Measurements from ENCODE around the gene PHF21B.
A peak's percentile ranks its signal among the peaks of the same experiment; 100 is the strongest.

Gene PHF21B

DNA sequence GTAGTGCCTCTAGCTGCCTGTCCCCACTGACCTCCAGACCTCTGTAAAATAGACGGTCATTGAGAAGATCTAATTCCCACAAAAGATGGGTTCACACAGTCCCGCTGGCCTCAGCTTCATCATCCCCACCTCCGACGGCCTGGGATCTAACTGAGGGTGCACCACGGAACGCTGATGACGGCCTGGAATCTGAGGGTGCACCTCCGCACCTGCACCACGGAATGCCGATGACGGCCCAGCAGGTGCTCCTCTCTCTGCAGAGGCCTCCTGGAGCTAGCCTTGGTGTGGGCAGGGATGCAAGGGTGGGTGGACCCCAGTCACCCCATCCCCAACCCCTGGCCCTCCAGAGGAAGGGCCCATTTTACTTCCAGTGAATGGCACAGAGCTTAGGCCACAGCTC lies 77.3 kb downstream of the PHF21B start (continued):
- TF ChIP-seq, protein P1, sequence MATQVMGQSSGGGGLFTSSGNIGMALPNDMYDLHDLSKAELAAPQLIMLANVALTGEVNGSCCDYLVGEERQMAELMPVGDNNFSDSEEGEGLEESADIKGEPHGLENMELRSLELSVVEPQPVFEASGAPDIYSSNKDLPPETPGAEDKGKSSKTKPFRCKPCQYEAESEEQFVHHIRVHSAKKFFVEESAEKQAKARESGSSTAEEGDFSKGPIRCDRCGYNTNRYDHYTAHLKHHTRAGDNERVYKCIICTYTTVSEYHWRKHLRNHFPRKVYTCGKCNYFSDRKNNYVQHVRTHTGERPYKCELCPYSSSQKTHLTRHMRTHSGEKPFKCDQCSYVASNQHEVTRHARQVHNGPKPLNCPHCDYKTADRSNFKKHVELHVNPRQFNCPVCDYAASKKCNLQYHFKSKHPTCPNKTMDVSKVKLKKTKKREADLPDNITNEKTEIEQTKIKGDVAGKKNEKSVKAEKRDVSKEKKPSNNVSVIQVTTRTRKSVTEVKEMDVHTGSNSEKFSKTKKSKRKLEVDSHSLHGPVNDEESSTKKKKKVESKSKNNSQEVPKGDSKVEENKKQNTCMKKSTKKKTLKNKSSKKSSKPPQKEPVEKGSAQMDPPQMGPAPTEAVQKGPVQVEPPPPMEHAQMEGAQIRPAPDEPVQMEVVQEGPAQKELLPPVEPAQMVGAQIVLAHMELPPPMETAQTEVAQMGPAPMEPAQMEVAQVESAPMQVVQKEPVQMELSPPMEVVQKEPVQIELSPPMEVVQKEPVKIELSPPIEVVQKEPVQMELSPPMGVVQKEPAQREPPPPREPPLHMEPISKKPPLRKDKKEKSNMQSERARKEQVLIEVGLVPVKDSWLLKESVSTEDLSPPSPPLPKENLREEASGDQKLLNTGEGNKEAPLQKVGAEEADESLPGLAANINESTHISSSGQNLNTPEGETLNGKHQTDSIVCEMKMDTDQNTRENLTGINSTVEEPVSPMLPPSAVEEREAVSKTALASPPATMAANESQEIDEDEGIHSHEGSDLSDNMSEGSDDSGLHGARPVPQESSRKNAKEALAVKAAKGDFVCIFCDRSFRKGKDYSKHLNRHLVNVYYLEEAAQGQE (tag by site-specific recombination; IDR thresholded peaks at IDR 0.05) = no peak

DNA sequence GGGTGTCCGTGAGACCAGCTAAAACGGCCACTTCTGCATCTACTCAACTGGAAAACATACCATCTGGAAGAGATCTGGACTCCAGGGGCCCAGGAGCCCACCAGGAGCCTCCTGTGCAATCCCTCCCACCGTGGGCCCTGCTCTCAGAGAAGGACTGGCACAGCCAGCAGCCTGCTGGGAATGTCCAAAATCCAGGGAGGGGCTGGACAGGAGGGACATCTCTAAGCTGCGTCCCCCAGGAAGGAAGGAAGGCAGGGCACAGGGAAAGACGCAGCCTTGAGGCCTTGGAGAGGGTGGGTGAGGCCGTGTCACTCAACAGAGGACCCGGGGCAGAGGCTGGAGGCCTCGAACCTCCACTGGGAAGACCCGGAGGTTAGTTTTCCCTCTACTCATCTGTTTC lies 78.0 kb downstream of the PHF21B start:
- no peaks in the 10 kb centered on the region for H3K4me1 ChIP-seq (ENCODE audit: control insufficient read depth, insufficient read depth, low read length)
- CTCF ChIA-PET = no interaction called here

DNA sequence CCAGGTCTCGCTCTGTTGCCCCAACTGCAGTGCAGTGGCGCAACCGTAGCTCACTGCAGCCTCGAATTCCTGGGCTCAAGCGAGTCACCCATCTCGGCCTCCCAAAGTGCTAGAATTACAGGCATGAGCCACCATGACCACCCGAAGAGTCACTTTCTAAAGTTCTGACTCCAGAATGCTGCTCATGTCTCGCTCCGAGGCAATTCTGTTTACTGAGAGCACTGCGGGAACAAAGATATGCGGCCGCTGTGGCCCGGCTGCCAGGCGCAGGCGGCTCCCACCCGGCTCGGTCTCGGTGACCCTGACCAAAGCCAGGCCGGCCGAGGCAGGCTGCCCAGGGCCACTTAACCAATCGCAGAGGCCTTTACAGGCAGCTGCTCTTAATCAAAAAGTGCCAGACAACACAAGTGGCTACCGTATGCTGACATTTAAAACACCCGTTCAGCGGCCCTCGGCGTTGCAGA lies 78.7 kb downstream of the PHF21B start:
- TF ChIP-seq SP7 (tag by site-specific recombination; IDR thresholded peaks at IDR 0.05) (no peak), ZNF211 (tag by site-specific recombination; IDR thresholded peaks at IDR 0.05; ENCODE audit: low read depth) (no peak), ZNF266 (tag by site-specific recombination; IDR thresholded peaks at IDR 0.05; ENCODE audit: low read depth) (no peak), ZSCAN23 (tag by site-specific recombination; IDR thresholded peaks at IDR 0.05) (no peak)
- TF ChIP-seq, protein P2, sequence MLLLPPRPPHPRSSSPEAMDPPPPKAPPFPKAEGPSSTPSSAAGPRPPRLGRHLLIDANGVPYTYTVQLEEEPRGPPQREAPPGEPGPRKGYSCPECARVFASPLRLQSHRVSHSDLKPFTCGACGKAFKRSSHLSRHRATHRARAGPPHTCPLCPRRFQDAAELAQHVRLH (tag by site-specific recombination; IDR thresholded peaks at IDR 0.05) = no peak
- Histone ChIP-seq H3K4me3 (ENCODE audit: low read depth, low read length) (no peak overlapping the region), H3K27ac (ENCODE audit: extremely low read depth, low read depth, low read length) (no peak overlapping the region), H3K9me3 (ENCODE audit: control insufficient read depth, insufficient read depth, low read depth, low read length) (no peaks in the 10 kb centered on the region), H3K4me1 (ENCODE audit: control insufficient read depth, insufficient read depth, low read length) (no peaks in the 10 kb centered on the region), H3K36me3 (ENCODE audit: control insufficient read depth in 2 of 2, insufficient read depth in 1 of 2, low read length in 2 of 2) (no peaks in the 10 kb centered on the region)
- POLR2A ChIA-PET = no interaction called here
- CTCF ChIA-PET = interaction anchor here (0.9 kb wide), 1 partner anchor 164 kb away, joined by 3 read pairs; no protein-coding TSS in a partner anchor

More for the DNA sequence above, 78.0 kb downstream of the PHF21B start:
- H3K4me3 ChIP-seq (ENCODE audit: low read depth, low read length) = no peak overlapping the region
- POLR2A ChIA-PET = no interaction called here
- no peak for TF ChIP-seq ZNF112 (tag by site-specific recombination; IDR thresholded peaks at IDR 0.05)
- no peak for TF ChIP-seq ZNF514 (tag by site-specific recombination; IDR thresholded peaks at IDR 0.05)
- no peak for TF ChIP-seq ZNF561 (tag by site-specific recombination; IDR thresholded peaks at IDR 0.05; ENCODE audit: borderline replicate concordance)
- peak; percentile 30 for TF ChIP-seq ZIC2 (tag by site-specific recombination; IDR thresholded peaks at IDR 0.05)
- TF ChIP-seq ZNF311 (tag by site-specific recombination; IDR thresholded peaks at IDR 0.05; ENCODE audit: borderline replicate concordance) = no peak
- no peak for TF ChIP-seq ZNF626 (tag by site-specific recombination; IDR thresholded peaks at IDR 0.05)
- no peak for TF ChIP-seq ZNF404 (tag by site-specific recombination; IDR thresholded peaks at IDR 0.05)
- no peak for TF ChIP-seq ZBTB21 (tag by site-specific recombination; IDR thresholded peaks at IDR 0.05)
- TF ChIP-seq GLIS1 (tag by site-specific recombination; IDR thresholded peaks at IDR 0.05) = peak; percentile 32
- TF ChIP-seq, protein P3, sequence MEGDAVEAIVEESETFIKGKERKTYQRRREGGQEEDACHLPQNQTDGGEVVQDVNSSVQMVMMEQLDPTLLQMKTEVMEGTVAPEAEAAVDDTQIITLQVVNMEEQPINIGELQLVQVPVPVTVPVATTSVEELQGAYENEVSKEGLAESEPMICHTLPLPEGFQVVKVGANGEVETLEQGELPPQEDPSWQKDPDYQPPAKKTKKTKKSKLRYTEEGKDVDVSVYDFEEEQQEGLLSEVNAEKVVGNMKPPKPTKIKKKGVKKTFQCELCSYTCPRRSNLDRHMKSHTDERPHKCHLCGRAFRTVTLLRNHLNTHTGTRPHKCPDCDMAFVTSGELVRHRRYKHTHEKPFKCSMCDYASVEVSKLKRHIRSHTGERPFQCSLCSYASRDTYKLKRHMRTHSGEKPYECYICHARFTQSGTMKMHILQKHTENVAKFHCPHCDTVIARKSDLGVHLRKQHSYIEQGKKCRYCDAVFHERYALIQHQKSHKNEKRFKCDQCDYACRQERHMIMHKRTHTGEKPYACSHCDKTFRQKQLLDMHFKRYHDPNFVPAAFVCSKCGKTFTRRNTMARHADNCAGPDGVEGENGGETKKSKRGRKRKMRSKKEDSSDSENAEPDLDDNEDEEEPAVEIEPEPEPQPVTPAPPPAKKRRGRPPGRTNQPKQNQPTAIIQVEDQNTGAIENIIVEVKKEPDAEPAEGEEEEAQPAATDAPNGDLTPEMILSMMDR (tag by site-specific recombination; IDR thresholded peaks at IDR 0.05) = no peak
- TF ChIP-seq, protein P4, sequence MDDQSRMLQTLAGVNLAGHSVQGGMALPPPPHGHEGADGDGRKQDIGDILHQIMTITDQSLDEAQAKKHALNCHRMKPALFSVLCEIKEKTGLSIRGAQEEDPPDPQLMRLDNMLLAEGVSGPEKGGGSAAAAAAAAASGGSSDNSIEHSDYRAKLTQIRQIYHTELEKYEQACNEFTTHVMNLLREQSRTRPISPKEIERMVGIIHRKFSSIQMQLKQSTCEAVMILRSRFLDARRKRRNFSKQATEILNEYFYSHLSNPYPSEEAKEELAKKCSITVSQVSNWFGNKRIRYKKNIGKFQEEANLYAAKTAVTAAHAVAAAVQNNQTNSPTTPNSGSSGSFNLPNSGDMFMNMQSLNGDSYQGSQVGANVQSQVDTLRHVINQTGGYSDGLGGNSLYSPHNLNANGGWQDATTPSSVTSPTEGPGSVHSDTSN (CRISPR knock-in tag; IDR thresholded peaks at IDR 0.05) = no peak
- TF ChIP-seq ZEB2 (tag by site-specific recombination; IDR thresholded peaks at IDR 0.05) = no peak
- TF ChIP-seq, protein P5, sequence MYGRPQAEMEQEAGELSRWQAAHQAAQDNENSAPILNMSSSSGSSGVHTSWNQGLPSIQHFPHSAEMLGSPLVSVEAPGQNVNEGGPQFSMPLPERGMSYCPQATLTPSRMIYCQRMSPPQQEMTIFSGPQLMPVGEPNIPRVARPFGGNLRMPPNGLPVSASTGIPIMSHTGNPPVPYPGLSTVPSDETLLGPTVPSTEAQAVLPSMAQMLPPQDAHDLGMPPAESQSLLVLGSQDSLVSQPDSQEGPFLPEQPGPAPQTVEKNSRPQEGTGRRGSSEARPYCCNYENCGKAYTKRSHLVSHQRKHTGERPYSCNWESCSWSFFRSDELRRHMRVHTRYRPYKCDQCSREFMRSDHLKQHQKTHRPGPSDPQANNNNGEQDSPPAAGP (tag by site-specific recombination; IDR thresholded peaks at IDR 0.05) = no peak
- TF ChIP-seq, protein P6, sequence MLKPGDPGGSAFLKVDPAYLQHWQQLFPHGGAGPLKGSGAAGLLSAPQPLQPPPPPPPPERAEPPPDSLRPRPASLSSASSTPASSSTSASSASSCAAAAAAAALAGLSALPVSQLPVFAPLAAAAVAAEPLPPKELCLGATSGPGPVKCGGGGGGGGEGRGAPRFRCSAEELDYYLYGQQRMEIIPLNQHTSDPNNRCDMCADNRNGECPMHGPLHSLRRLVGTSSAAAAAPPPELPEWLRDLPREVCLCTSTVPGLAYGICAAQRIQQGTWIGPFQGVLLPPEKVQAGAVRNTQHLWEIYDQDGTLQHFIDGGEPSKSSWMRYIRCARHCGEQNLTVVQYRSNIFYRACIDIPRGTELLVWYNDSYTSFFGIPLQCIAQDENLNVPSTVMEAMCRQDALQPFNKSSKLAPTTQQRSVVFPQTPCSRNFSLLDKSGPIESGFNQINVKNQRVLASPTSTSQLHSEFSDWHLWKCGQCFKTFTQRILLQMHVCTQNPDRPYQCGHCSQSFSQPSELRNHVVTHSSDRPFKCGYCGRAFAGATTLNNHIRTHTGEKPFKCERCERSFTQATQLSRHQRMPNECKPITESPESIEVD (tag by site-specific recombination; IDR thresholded peaks at IDR 0.05) = no peak
- no peak for TF ChIP-seq KLF16 (tag by site-specific recombination; IDR thresholded peaks at IDR 0.05)
- TF ChIP-seq ZNF768 (tag by site-specific recombination; IDR thresholded peaks at IDR 0.05) = no peak
- no peak overlapping the region for H3K27ac ChIP-seq (ENCODE audit: extremely low read depth, low read depth, low read length)
- H3K36me3 ChIP-seq (ENCODE audit: control insufficient read depth in 2 of 2, insufficient read depth in 1 of 2, low read length in 2 of 2) = no peaks in the 10 kb centered on the region
- no peaks in the 10 kb centered on the region for H3K9me3 ChIP-seq (ENCODE audit: control insufficient read depth, insufficient read depth, low read depth, low read length)

All from HEK293 (cell line).